Coronary artery (tissue), 2 donors: ENCODE results near the gene AGXT.

Source experiments
- DNase-seq: peaks from one replicate; pipeline ENCODE4 v3.0.0-alpha.2; 2017; ENCODE audit warnings: low spot score
- H3K27ac ChIP-seq, 2 donors: fragments of 200-600 bp; sonication (generic); one replicate each; pipeline ENCODE4 v1.5.1; 2016 to 2019
- H3K4me3 ChIP-seq: fragments of 200-600 bp; sonication (generic); 2 replicates; pipeline ENCODE4 v1.5.1; 2016; ENCODE audit warnings: mild to moderate bottlenecking, moderate library complexity
- TF ChIP-seq, protein P1 (sequence below): fragments of 200-600 bp; sonication (generic); IDR thresholded peaks from one replicate; pipeline ENCODE4 v1.5.1; 2019; ENCODE audit warnings: antibody characterized with exemption

AGXT gene

DNA sequence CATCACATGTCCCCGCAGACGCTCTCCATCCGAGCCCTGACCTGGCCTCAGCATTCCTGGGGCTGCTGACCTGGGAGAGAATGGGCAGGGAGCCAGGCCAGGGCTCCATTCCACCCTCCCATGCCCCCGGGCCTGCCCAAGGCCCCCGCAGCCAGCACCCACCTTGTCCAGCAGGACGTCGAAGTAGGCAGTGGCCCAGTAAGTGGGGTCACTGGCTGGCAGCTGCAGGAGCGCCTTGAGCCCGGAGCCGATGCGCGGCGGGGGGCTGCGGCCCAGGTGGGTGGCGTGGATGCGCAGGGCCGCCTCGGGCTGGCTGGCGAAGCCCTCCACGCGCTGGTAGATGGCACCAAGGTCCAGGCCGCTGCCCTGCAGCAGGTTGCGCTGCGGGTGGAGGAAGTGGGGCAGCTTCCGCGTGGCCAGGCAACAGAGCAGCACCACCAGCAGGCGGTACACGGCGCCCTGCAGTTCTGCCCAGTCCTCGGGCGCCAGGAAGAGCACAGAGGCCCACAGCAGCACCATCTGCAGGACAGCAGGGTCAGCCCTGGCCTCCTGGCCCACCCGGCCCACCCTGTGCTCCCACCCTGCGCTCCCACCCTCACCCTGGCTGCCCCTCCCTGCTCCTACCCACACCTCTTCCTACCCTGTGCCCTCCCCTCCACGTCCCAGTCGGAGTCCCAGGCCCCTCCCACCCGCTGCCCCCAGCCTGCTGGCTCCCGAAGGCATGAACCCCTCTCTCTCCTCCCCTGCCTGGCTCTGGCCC, 19.7 kb downstream of the AGXT start:
- TF ChIP-seq, protein P1, sequence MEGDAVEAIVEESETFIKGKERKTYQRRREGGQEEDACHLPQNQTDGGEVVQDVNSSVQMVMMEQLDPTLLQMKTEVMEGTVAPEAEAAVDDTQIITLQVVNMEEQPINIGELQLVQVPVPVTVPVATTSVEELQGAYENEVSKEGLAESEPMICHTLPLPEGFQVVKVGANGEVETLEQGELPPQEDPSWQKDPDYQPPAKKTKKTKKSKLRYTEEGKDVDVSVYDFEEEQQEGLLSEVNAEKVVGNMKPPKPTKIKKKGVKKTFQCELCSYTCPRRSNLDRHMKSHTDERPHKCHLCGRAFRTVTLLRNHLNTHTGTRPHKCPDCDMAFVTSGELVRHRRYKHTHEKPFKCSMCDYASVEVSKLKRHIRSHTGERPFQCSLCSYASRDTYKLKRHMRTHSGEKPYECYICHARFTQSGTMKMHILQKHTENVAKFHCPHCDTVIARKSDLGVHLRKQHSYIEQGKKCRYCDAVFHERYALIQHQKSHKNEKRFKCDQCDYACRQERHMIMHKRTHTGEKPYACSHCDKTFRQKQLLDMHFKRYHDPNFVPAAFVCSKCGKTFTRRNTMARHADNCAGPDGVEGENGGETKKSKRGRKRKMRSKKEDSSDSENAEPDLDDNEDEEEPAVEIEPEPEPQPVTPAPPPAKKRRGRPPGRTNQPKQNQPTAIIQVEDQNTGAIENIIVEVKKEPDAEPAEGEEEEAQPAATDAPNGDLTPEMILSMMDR = no peak
- H3K27ac ChIP-seq = no peak overlapping the region
- DNase-seq = no peak
- no peak overlapping the region for H3K4me3 ChIP-seq

- no peak overlapping the region for H3K4me3 ChIP-seq
- TF ChIP-seq, protein P1 = no peak
- no peak for DNase-seq
- no peak overlapping the region for H3K27ac ChIP-seq
Measured at GRCh38 chr2:240888890-240889573, 20.4 kb downstream of the AGXT start.

- TF ChIP-seq, protein P1 = no peak
- H3K4me3 ChIP-seq = no peak overlapping the region
- no peak overlapping the region for H3K27ac ChIP-seq
- DNase-seq = no peak
Measured at GRCh38 chr2:240889601-240890560, 21.3 kb downstream of the AGXT start.

- no peak for DNase-seq
- Histone ChIP-seq H3K27ac (no peak overlapping the region), H3K4me3 (no peak overlapping the region)
- TF ChIP-seq, protein P1 = no peak
Measured at GRCh38 chr2:240890691-240891090, 22.1 kb downstream of the AGXT start.

DNA sequence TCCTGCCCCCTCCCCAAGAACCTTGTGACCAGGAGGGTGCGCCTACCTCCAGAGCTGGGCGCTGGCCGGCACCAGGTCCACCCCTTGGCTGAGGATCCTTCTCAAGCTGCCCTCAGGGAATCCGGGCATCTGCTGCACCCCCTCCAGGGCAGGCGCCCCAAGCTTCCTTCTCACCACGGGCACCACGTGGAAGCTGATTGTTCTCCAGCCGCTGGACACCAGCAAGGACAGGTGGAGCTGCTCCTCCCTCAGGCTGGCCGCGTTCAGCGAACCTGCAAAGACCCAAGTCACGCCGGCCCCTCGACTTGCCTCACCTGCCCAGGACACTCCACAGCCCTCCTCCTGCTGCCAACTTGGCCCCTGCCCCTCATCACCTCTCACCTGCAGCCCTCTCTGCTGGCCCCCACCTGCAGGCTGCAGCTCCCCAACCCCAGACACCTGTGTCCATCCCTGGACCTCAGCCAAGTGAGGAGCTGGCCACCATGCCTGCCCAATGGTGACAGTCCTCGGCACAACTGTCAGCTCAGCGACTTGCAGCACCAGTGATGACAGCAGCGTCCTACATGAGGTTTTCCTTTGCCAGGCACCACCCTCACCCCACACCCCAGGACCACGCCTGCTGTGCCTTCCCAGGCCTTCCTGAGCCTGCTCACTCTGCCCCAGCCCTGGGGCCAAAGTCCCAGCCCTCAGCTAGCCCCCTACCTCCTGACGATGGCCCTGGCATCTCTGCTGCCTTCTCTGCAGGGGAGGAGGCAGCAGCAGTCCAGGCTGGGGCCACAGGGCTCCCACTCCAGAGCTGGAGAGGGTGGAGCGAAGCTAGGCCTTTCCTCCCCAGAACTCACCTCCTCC, 23.1 kb downstream of the AGXT start:
- no peak overlapping the region for H3K27ac ChIP-seq
- no peak for DNase-seq
- TF ChIP-seq, protein P1 = no peak
- no peak overlapping the region for H3K4me3 ChIP-seq

- Histone ChIP-seq H3K27ac (no peak overlapping the region), H3K4me3 (no peak overlapping the region)
- no peak for DNase-seq
- TF ChIP-seq, protein P1 = no peak
Measured at GRCh38 chr2:240892356-240892755, 23.7 kb downstream of the AGXT start.
